GM20431 (cell line): ENCODE data around the gene DERL2.

Experiments
- in situ Hi-C: fragments of 300-500 bp; cut with MseI, MboI; formaldehyde crosslinking; loops from one replicate; pipeline ENCODE4 v1.15.0; 2020; ENCODE audit warnings: low sequenced_read_pairs; ENCODE audit not compliant: unreplicated experiment

The DERL2 gene

GRCh38 chr17:5485270-5486205 is at the start of gene DERL2:
DERL2 (minus strand) TSS chr17:5486178; CDS start chr17:5486161, 17 bp downstream.
- in situ Hi-C loops, result no loop called here

GRCh38 chr17:5535436-5535835 is 49.5 kb upstream of the DERL2 start:
- in situ Hi-C loops, result no loop called here

GRCh38 chr17:5533486-5534315 is 47.7 kb upstream of the DERL2 start:
- in situ Hi-C loops, result no loop called here

- in situ Hi-C loops, result no loop called here
Observed at GRCh38 chr17:5532581-5532980, 46.6 kb upstream of the DERL2 start.

- in situ Hi-C loops, result no loop called here
Observed at GRCh38 chr17:5531085-5531418, 45.1 kb upstream of the DERL2 start.

- in situ Hi-C loops, result no loop called here
Observed at GRCh38 chr17:5530265-5531084, 44.5 kb upstream of the DERL2 start.

- in situ Hi-C loops, result no loop called here
Observed at GRCh38 chr17:5527601-5528250, 41.7 kb upstream of the DERL2 start.

- in situ Hi-C loops, result no loop called here
Observed at GRCh38 chr17:5526821-5527598, 41.0 kb upstream of the DERL2 start.

GRCh38 chr17:5523249-5523648 is 37.3 kb upstream of the DERL2 start:
- in situ Hi-C loops, result no loop called here

- in situ Hi-C loops, result no loop called here
Observed at GRCh38 chr17:5522476-5522875, 36.5 kb upstream of the DERL2 start.

- in situ Hi-C loops, result no loop called here
Observed at GRCh38 chr17:5516060-5516792, 30.2 kb upstream of the DERL2 start.

GRCh38 chr17:5514976-5515375 is 29.0 kb upstream of the DERL2 start:
- in situ Hi-C loops, result no loop called here

GRCh38 chr17:5513628-5514027 is 27.6 kb upstream of the DERL2 start:
- in situ Hi-C loops, result no loop called here

GRCh38 chr17:5511401-5512225 is 25.6 kb upstream of the DERL2 start:
- in situ Hi-C loops, result no loop called here

- in situ Hi-C loops, result no loop called here
Observed at GRCh38 chr17:5510771-5511170, 24.8 kb upstream of the DERL2 start.

GRCh38 chr17:5509482-5509881 is 23.5 kb upstream of the DERL2 start:
- in situ Hi-C loops, result no loop called here

GRCh38 chr17:5508810-5509209 is 22.8 kb upstream of the DERL2 start:
- in situ Hi-C loops, result no loop called here

- in situ Hi-C loops, result no loop called here
Observed at GRCh38 chr17:5506307-5506706, 20.3 kb upstream of the DERL2 start.
